ENCODE data around the gene PLXNB3. TPM values are rescaled to one million over a fixed set of nuclear protein-coding genes. Genes with fewer than 3 reads are reported as not detected.

The PLXNB3 gene
- total and polyA plus RNA-seq, 2 donors (not counting 1 experiment from before 2014, with no cell fraction given): 1.9 to 4.3 TPM

GRCh38 chrX:153739754-153740486 lies 24.1 kb upstream of the PLXNB3 start:
- no peak for DNase-seq (ENCODE audit: low read depth in 2 of 2)
- no peak overlapping the region for H3K9ac ChIP-seq (ENCODE audit: insufficient read depth, low read length)
- H3K36me3 ChIP-seq (ENCODE audit: control insufficient read depth, insufficient read depth, low read length): no peaks in the 10 kb centered on the region

GRCh38 chrX:153740631-153741222 lies 23.3 kb upstream of the PLXNB3 start:
- H3K27me3 ChIP-seq (ENCODE audit: control insufficient read depth, insufficient read depth, low read length): no peaks in the 10 kb centered on the region

More at GRCh38 chrX:153739754-153740486, 24.1 kb upstream of the PLXNB3 start:
- no peaks in the 10 kb centered on the region for H3K4me1 ChIP-seq (ENCODE audit: control insufficient read depth, extremely low read depth, insufficient read depth, low read length)
- H3K9me3 ChIP-seq (ENCODE audit: control insufficient read depth, insufficient read depth, low read depth, low read length): no peaks in the 10 kb centered on the region
- no peak for TF ChIP-seq CTCF (conservative IDR thresholded peaks at IDR 0.05 in 1 of 2, IDR thresholded peaks at IDR 0.05 in 1 of 2; ENCODE audit: low read depth in 1 of 2, low read length in 2 of 2)
- TF ChIP-seq EZH2 (IDR thresholded peaks at IDR 0.05; ENCODE audit: low read length, missing control alignments): no peak
- H3K4me2 ChIP-seq (ENCODE audit: extremely low read depth, insufficient read depth, low read length): no peak overlapping the region
- H4K20me1 ChIP-seq (ENCODE audit: control insufficient read depth, extremely low read depth, insufficient read depth, low read length): no peaks in the 10 kb centered on the region
- H3K4me3 ChIP-seq (replicated peaks in 1 of 4; ENCODE audit: control extremely low read depth in 1 of 4, insufficient read depth in 1 of 4, low read depth in 3 of 4, low read length in 4 of 4): no peak overlapping the region
- no peaks in the 10 kb centered on the region for H3K79me2 ChIP-seq (ENCODE audit: control insufficient read depth, insufficient read depth, low read length)
- H3K27ac ChIP-seq (ENCODE audit: insufficient read depth, low read length): no peak overlapping the region
- no peaks in the 10 kb centered on the region for H3K27me3 ChIP-seq (ENCODE audit: control insufficient read depth, insufficient read depth, low read length)
- H2AFZ ChIP-seq (ENCODE audit: low read length): no peak overlapping the region

More at GRCh38 chrX:153740631-153741222, 23.3 kb upstream of the PLXNB3 start:
- H3K4me2 ChIP-seq (ENCODE audit: extremely low read depth, insufficient read depth, low read length): no peak overlapping the region
- H3K4me3 ChIP-seq (replicated peaks in 1 of 4; ENCODE audit: control extremely low read depth in 1 of 4, insufficient read depth in 1 of 4, low read depth in 3 of 4, low read length in 4 of 4): no peak overlapping the region
- no peaks in the 10 kb centered on the region for H3K4me1 ChIP-seq (ENCODE audit: control insufficient read depth, extremely low read depth, insufficient read depth, low read length)
- H3K9ac ChIP-seq (ENCODE audit: insufficient read depth, low read length): no peak overlapping the region
- no peaks in the 10 kb centered on the region for H3K36me3 ChIP-seq (ENCODE audit: control insufficient read depth, insufficient read depth, low read length)
- DNase-seq (ENCODE audit: low read depth in 2 of 2): no peak
- H2AFZ ChIP-seq (ENCODE audit: low read length): no peak overlapping the region
- no peak overlapping the region for H3K27ac ChIP-seq (ENCODE audit: insufficient read depth, low read length)
- H3K9me3 ChIP-seq (ENCODE audit: control insufficient read depth, insufficient read depth, low read depth, low read length): no peaks in the 10 kb centered on the region
- H4K20me1 ChIP-seq (ENCODE audit: control insufficient read depth, extremely low read depth, insufficient read depth, low read length): no peaks in the 10 kb centered on the region
- H3K79me2 ChIP-seq (ENCODE audit: control insufficient read depth, insufficient read depth, low read length): no peaks in the 10 kb centered on the region
- TF ChIP-seq EZH2 (IDR thresholded peaks at IDR 0.05; ENCODE audit: low read length, missing control alignments): no peak
- no peak for TF ChIP-seq CTCF (conservative IDR thresholded peaks at IDR 0.05 in 1 of 2, IDR thresholded peaks at IDR 0.05 in 1 of 2; ENCODE audit: low read depth in 1 of 2, low read length in 2 of 2)

Measured in fibroblast of lung (primary cell).